ENCODE measurements around the gene CKLF. TPM values are rescaled to one million over a fixed set of nuclear protein-coding genes. Genes with fewer than 3 reads are reported as not detected.
"Not testable (repeated sequence)": the region's sequence is repeated elsewhere in the genome, so short reads cannot be mapped to it uniquely, and the experiment has no call there.

The CKLF gene
- total RNA-seq, 1 donor from 2014 or later = 33.0 TPM

- FAIRE-seq = no peak
- no peak for DNase-seq (ENCODE audit: low spot score in 2 of 2)
Measured at GRCh38 chr16:66610111-66610820, 57.9 kb downstream of the CKLF start.

GRCh38 chr16:66611911-66612310 is 59.5 kb downstream of the CKLF start:
- DNase-seq (ENCODE audit: low spot score in 2 of 2); FAIRE-seq: not testable (repeated sequence)

- DNase-seq (ENCODE audit: low spot score in 2 of 2) (no peak), FAIRE-seq (no peak)
Measured at GRCh38 chr16:66612422-66612821, 60.0 kb downstream of the CKLF start.

GRCh38 chr16:66614161-66614802 is 61.9 kb downstream of the CKLF start:
- no peak for FAIRE-seq

More at GRCh38 chr16:66614161-66614802, 61.9 kb downstream of the CKLF start:
- no peak for DNase-seq (ENCODE audit: low spot score in 2 of 2)

Small RNAs within 50 kb of the gene (small RNA-seq; reads per million reads assigned to genes)
- gene CKLF-CMTM1 = not detected

Other genes starting within 250 kb of the CKLF start
- 6.1 TPM for gene CDH5, start 185.9 kb upstream of the CKLF start, total RNA-seq
- 4.5 TPM for gene BEAN1, start 125.3 kb upstream of the CKLF start, total RNA-seq
- 20.0 TPM for gene TK2, start 2.5 kb upstream of the CKLF start, total RNA-seq
- 4.1 TPM for gene CMTM1, start 13.9 kb downstream of the CKLF start, total RNA-seq
- not detected for gene CMTM2, start 26.9 kb downstream of the CKLF start, total RNA-seq
- gene CMTM3, start 52.1 kb downstream of the CKLF start, total RNA-seq = 3.3 TPM
- gene CMTM4, start 144.2 kb downstream of the CKLF start, total RNA-seq = 51.0 TPM
- gene DYNC1LI2, start 199.0 kb downstream of the CKLF start, total RNA-seq = 183 TPM
- 0.41 TPM for gene TERB1, start 249.0 kb downstream of the CKLF start, total RNA-seq

All from frontal cortex (tissue), 4 donors.